DND-41 (cell line): ENCODE results near the gene NTN1.

ENCODE experiments used
- ATAC-seq: fragments of 200-7000 bp; cut with Tn5 transposase; 3 replicates; pipeline ENCODE4 v1.9.1; 2021; ENCODE audit warnings: low read depth; ENCODE audit not compliant: insufficient read depth
- DNase-seq: peaks from one replicate; pipeline ENCODE4 v3.0.0-alpha.2; 2020
- H2AFZ ChIP-seq: 2 replicates; pipeline ENCODE4 v1.6.0; 2012; ENCODE audit warnings: low read depth, low read length
- H3K27ac ChIP-seq: 2 replicates; pipeline ENCODE4 v1.5.1; 2012; ENCODE audit warnings: low read length, inconsistent platforms
- H3K27me3 ChIP-seq: fragments of 200-600 bp; sonication (generic); 2 replicates; pipeline ENCODE4 v1.6.0; 2012; ENCODE audit warnings: low read length, mild to moderate bottlenecking, inconsistent platforms; ENCODE audit not compliant: insufficient read depth, poor library complexity
- H3K36me3 ChIP-seq: 2 replicates; pipeline ENCODE4 v1.5.1; 2012; ENCODE audit warnings: low read length, inconsistent platforms; ENCODE audit not compliant: insufficient read depth
- H3K4me1 ChIP-seq: 2 replicates; pipeline ENCODE4 v1.5.1; 2012; ENCODE audit warnings: mild to moderate bottlenecking, low read length; ENCODE audit not compliant: insufficient read depth
- H3K4me2 ChIP-seq: 2 replicates; pipeline ENCODE4 v1.6.0; 2012; ENCODE audit warnings: mild to moderate bottlenecking, moderate library complexity, low read length, inconsistent platforms; ENCODE audit not compliant: insufficient read depth
- H3K4me3 ChIP-seq, 2 experiments: fragments of 200-600 bp in 1 of 2; shearing (Covaris generic) in 1 of 2; 2 replicates each; pipeline ENCODE4 v1.5.1; 2012 to 2016; ENCODE audit warnings: inconsistent platforms in 2 of 2, low read length in 2 of 2, mild to moderate bottlenecking in 2 of 2, low read depth in 1 of 2, moderate library complexity in 1 of 2
- H3K79me2 ChIP-seq: 2 replicates; pipeline ENCODE4 v1.6.0; 2012; ENCODE audit warnings: low read length, inconsistent platforms; ENCODE audit not compliant: insufficient read depth
- H3K9ac ChIP-seq: 2 replicates; pipeline ENCODE4 v1.6.0; 2012; ENCODE audit warnings: low read depth, mild to moderate bottlenecking, inconsistent platforms, low read length, moderate library complexity
- H3K9me3 ChIP-seq: 2 replicates; pipeline ENCODE4 v1.5.1; 2012; ENCODE audit warnings: low read length, moderate library complexity, mild to moderate bottlenecking, inconsistent platforms; ENCODE audit not compliant: insufficient read depth, severe bottlenecking
- H4K20me1 ChIP-seq: 2 replicates; pipeline ENCODE4 v1.6.0; 2012; ENCODE audit warnings: low read length; ENCODE audit not compliant: insufficient read depth
- CTCF ChIP-seq: IDR thresholded peaks from 2 replicates; pipeline ENCODE4 v1.5.1; 2012; ENCODE audit warnings: borderline replicate concordance, low read length, moderate library complexity, mild to moderate bottlenecking; ENCODE audit not compliant: poor library complexity, severe bottlenecking; ENCODE audit errors: extremely low read depth
- EZH2 ChIP-seq: IDR thresholded peaks from 3 replicates; pipeline ENCODE4 v1.6.1; 2012; ENCODE audit warnings: borderline replicate concordance, low read depth, mild to moderate bottlenecking, moderate library complexity, low read length, inconsistent platforms; ENCODE audit not compliant: severe bottlenecking

The NTN1 gene

GRCh38 chr17:9080296-9080914, 59.1 kb downstream of the NTN1 start:
- Histone ChIP-seq H3K36me3 (no peaks in the 10 kb centered on the region), H4K20me1 (no peaks in the 10 kb centered on the region), H3K27ac (no peak overlapping the region), H3K27me3 (no peaks in the 10 kb centered on the region), H2AFZ (no peak overlapping the region), H3K9me3 (no peaks in the 10 kb centered on the region), H3K4me1 (no peaks in the 10 kb centered on the region), H3K9ac (no peak overlapping the region), H3K4me2 (no peak overlapping the region), H3K79me2 (no peaks in the 10 kb centered on the region), H3K4me3 (no peak overlapping the region)
- TF ChIP-seq EZH2 (no peak), CTCF (no peak)
- DNase-seq (no peak), ATAC-seq (no peak)

GRCh38 chr17:9080983-9081382, 59.7 kb downstream of the NTN1 start:
- Histone ChIP-seq H2AFZ (no peak overlapping the region), H3K4me3 (no peak overlapping the region), H3K79me2 (no peaks in the 10 kb centered on the region), H3K27ac (no peak overlapping the region), H3K27me3 (no peaks in the 10 kb centered on the region), H3K9ac (no peak overlapping the region), H3K4me2 (no peak overlapping the region), H3K9me3 (no peaks in the 10 kb centered on the region), H3K4me1 (no peaks in the 10 kb centered on the region), H4K20me1 (no peaks in the 10 kb centered on the region), H3K36me3 (no peaks in the 10 kb centered on the region)
- ATAC-seq (no peak), DNase-seq (no peak)
- TF ChIP-seq CTCF (no peak), EZH2 (no peak)

GRCh38 chr17:9086577-9086976, 65.3 kb downstream of the NTN1 start:
- Histone ChIP-seq H2AFZ (no peak overlapping the region), H3K36me3 (no peaks in the 10 kb centered on the region), H3K9ac (no peak overlapping the region), H4K20me1 (no peaks in the 10 kb centered on the region), H3K4me2 (no peak overlapping the region), H3K79me2 (no peaks in the 10 kb centered on the region), H3K27me3 (no peaks in the 10 kb centered on the region), H3K27ac (no peak overlapping the region), H3K4me3 (no peak overlapping the region), H3K4me1 (no peaks in the 10 kb centered on the region), H3K9me3 (no peaks in the 10 kb centered on the region)
- DNase-seq = no peak
- ATAC-seq = no peak
- no peak for TF ChIP-seq EZH2
- no peak for TF ChIP-seq CTCF
